HG03442 (cell line): ENCODE results near the gene CDC20.
"Not testable (repeated sequence)": the region's sequence is repeated elsewhere in the genome, so short reads cannot be mapped to it uniquely, and the experiment has no call there.

Experiments used
- ATAC-seq: cut with Tn5 transposase; IDR thresholded peaks from one replicate; pipeline ENCODE4 v1.9.1; 2021; ENCODE audit warnings: mild to moderate bottlenecking, moderate library complexity; ENCODE audit not compliant: unreplicated experiment

CDC20 gene

GRCh38 chr1:43354471-43354870 lies 4.3 kb upstream of the CDC20 start:
- no peak for ATAC-seq

- no peak for ATAC-seq
Observed at GRCh38 chr1:43354936-43355335, 3.8 kb upstream of the CDC20 start.

- ATAC-seq = no peak
Observed at GRCh38 chr1:43357251-43357650, 1.5 kb upstream of the CDC20 start.

GRCh38 chr1:43358121-43358745 lies 548 bp upstream of the CDC20 start:
- no peak for ATAC-seq

GRCh38 chr1:43359696-43360095 lies 915 bp downstream of the CDC20 start:
- ATAC-seq = no peak

- no peak for ATAC-seq
Observed at GRCh38 chr1:43360616-43361015, 1.8 kb downstream of the CDC20 start.

- ATAC-seq = no peak
Observed at GRCh38 chr1:43363283-43363934, 4.6 kb downstream of the CDC20 start.

GRCh38 chr1:43363935-43364525 lies 5.2 kb downstream of the CDC20 start:
- ATAC-seq = no peak

GRCh38 chr1:43365678-43366077 lies 6.9 kb downstream of the CDC20 start:
- no peak for ATAC-seq

- no peak for ATAC-seq
Observed at GRCh38 chr1:43366179-43366578, 7.4 kb downstream of the CDC20 start.

GRCh38 chr1:43366601-43367025 lies 7.8 kb downstream of the CDC20 start:
- ATAC-seq = no peak

GRCh38 chr1:43367026-43367903 lies 8.5 kb downstream of the CDC20 start:
- peak; percentile 40 for ATAC-seq

GRCh38 chr1:43367904-43368645 lies 9.3 kb downstream of the CDC20 start, which contains the start of gene ELOVL1:
ELOVL1 (minus strand) TSS chr1:43368011; CDS start chr1:43365609, 2,402 bp downstream.
- ATAC-seq = peak; percentile 67

GRCh38 chr1:43368646-43369020 lies 9.9 kb downstream of the CDC20 start:
- no peak for ATAC-seq

GRCh38 chr1:43369779-43370178 lies 11.0 kb downstream of the CDC20 start:
- not testable (repeated sequence) for ATAC-seq

- no peak for ATAC-seq
Observed at GRCh38 chr1:43370564-43370963, 11.8 kb downstream of the CDC20 start.

GRCh38 chr1:43372172-43372571 lies 13.4 kb downstream of the CDC20 start:
- ATAC-seq = no peak

- ATAC-seq = no peak
Observed at GRCh38 chr1:43373066-43373940, 14.5 kb downstream of the CDC20 start.

GRCh38 chr1:43376723-43377235 lies 18.0 kb downstream of the CDC20 start:
- ATAC-seq = no peak
